ENCODE results near the gene CYSRT1.

CYSRT1 gene

GRCh38 chr9:137213160-137214060, 11.6 kb upstream of the CYSRT1 start:
- no peak for DNase-seq (ENCODE audit: low read depth, low spot score)
- Histone ChIP-seq H3K4me3 (ENCODE audit: low read length) (no peak overlapping the region), H3K27me3 (ENCODE audit: control insufficient read depth, insufficient read depth, low read length) (no peaks in the 10 kb centered on the region), H3K36me3 (ENCODE audit: control insufficient read depth, insufficient read depth, low read length) (peaks cover 11% of the 10 kb centered on the region), H3K4me1 (ENCODE audit: control insufficient read depth, insufficient read depth, low read length) (peaks cover 1% of the 10 kb centered on the region; the same call in 1 of the 2 replicates), H3K27ac (ENCODE audit: low read length) (no peak overlapping the region), H3K9me3 (ENCODE audit: control insufficient read depth, insufficient read depth, low read length) (no peaks in the 10 kb centered on the region)
- no CpG with 5 or more reads among the region's 49 CpGs for WGBS (ENCODE audit: insufficient coverage, insufficient read length)

- no peak overlapping the region for H3K4me3 ChIP-seq (ENCODE audit: low read length)
- H3K27me3 ChIP-seq (ENCODE audit: control insufficient read depth, insufficient read depth, low read length): no peaks in the 10 kb centered on the region
- WGBS (ENCODE audit: insufficient coverage, insufficient read length): no CpG with 5 or more reads among the region's 19 CpGs
- peaks cover 3% of the 10 kb centered on the region; the same call in 1 of the 2 replicates for H3K4me1 ChIP-seq (ENCODE audit: control insufficient read depth, insufficient read depth, low read length)
- DNase-seq (ENCODE audit: low read depth, low spot score): no peak
- H3K27ac ChIP-seq (ENCODE audit: low read length): no peak overlapping the region
- peaks cover 11% of the 10 kb centered on the region for H3K36me3 ChIP-seq (ENCODE audit: control insufficient read depth, insufficient read depth, low read length)
- H3K9me3 ChIP-seq (ENCODE audit: control insufficient read depth, insufficient read depth, low read length): no peaks in the 10 kb centered on the region
These were observed 10.4 kb upstream of the CYSRT1 start for GRCh38 chr9:137214620-137215019.

- no peaks in the 10 kb centered on the region for H3K27me3 ChIP-seq (ENCODE audit: control insufficient read depth, insufficient read depth, low read length)
- H3K4me1 ChIP-seq (ENCODE audit: control insufficient read depth, insufficient read depth, low read length): peaks cover 3% of the 10 kb centered on the region; the same call in 1 of the 2 replicates
- no peaks in the 10 kb centered on the region for H3K9me3 ChIP-seq (ENCODE audit: control insufficient read depth, insufficient read depth, low read length)
- H3K27ac ChIP-seq (ENCODE audit: low read length): no peak overlapping the region
- DNase-seq (ENCODE audit: low read depth, low spot score): no peak
- peaks cover 11% of the 10 kb centered on the region for H3K36me3 ChIP-seq (ENCODE audit: control insufficient read depth, insufficient read depth, low read length)
- WGBS (ENCODE audit: insufficient coverage, insufficient read length): no CpG with 5 or more reads among the region's 22 CpGs
- no peak overlapping the region for H3K4me3 ChIP-seq (ENCODE audit: low read length)
These were observed 9.6 kb upstream of the CYSRT1 start for GRCh38 chr9:137215196-137215986.

- peaks cover 11% of the 10 kb centered on the region for H3K36me3 ChIP-seq (ENCODE audit: control insufficient read depth, insufficient read depth, low read length)
- no CpG with 5 or more reads among the region's 30 CpGs for WGBS (ENCODE audit: insufficient coverage, insufficient read length)
These were observed 8.6 kb upstream of the CYSRT1 start for GRCh38 chr9:137216188-137216965.

GRCh38 chr9:137217276-137218211, 7.4 kb upstream of the CYSRT1 start:
- DNase-seq (ENCODE audit: low read depth, low spot score): no peak

More at GRCh38 chr9:137216188-137216965, 8.6 kb upstream of the CYSRT1 start:
- DNase-seq (ENCODE audit: low read depth, low spot score): no peak
- Histone ChIP-seq H3K4me1 (ENCODE audit: control insufficient read depth, insufficient read depth, low read length) (peaks cover 3% of the 10 kb centered on the region; the same call in 1 of the 2 replicates), H3K27me3 (ENCODE audit: control insufficient read depth, insufficient read depth, low read length) (no peaks in the 10 kb centered on the region), H3K27ac (ENCODE audit: low read length) (no peak overlapping the region), H3K9me3 (ENCODE audit: control insufficient read depth, insufficient read depth, low read length) (no peaks in the 10 kb centered on the region), H3K4me3 (ENCODE audit: low read length) (no peak overlapping the region)

GRCh38 chr9:137218212-137218753, 6.7 kb upstream of the CYSRT1 start:
- WGBS (ENCODE audit: insufficient coverage, insufficient read length): no CpG with 5 or more reads among the region's 30 CpGs
- no peak overlapping the region for H3K27ac ChIP-seq (ENCODE audit: low read length)

More at GRCh38 chr9:137217276-137218211, 7.4 kb upstream of the CYSRT1 start:
- H3K27me3 ChIP-seq (ENCODE audit: control insufficient read depth, insufficient read depth, low read length): no peaks in the 10 kb centered on the region
- H3K36me3 ChIP-seq (ENCODE audit: control insufficient read depth, insufficient read depth, low read length): peaks cover 11% of the 10 kb centered on the region
- H3K9me3 ChIP-seq (ENCODE audit: control insufficient read depth, insufficient read depth, low read length): no peaks in the 10 kb centered on the region
- H3K4me3 ChIP-seq (ENCODE audit: low read length): no peak overlapping the region
- no peak overlapping the region for H3K27ac ChIP-seq (ENCODE audit: low read length)
- H3K4me1 ChIP-seq (ENCODE audit: control insufficient read depth, insufficient read depth, low read length): peaks cover 3% of the 10 kb centered on the region; the same call in 1 of the 2 replicates
- no CpG with 5 or more reads among the region's 36 CpGs for WGBS (ENCODE audit: insufficient coverage, insufficient read length)

GRCh38 chr9:137218754-137219271, 6.2 kb upstream of the CYSRT1 start:
- Histone ChIP-seq H3K4me1 (ENCODE audit: control insufficient read depth, insufficient read depth, low read length) (peaks cover 7% of the 10 kb centered on the region), H3K27ac (ENCODE audit: low read length) (no peak overlapping the region), H3K36me3 (ENCODE audit: control insufficient read depth, insufficient read depth, low read length) (peaks cover 11% of the 10 kb centered on the region), H3K4me3 (ENCODE audit: low read length) (no peak overlapping the region), H3K9me3 (ENCODE audit: control insufficient read depth, insufficient read depth, low read length) (no peaks in the 10 kb centered on the region), H3K27me3 (ENCODE audit: control insufficient read depth, insufficient read depth, low read length) (no peaks in the 10 kb centered on the region; the same call in 1 of the 2 replicates)
- WGBS (ENCODE audit: insufficient coverage, insufficient read length): no CpG with 5 or more reads among the region's 12 CpGs
- no peak for DNase-seq (ENCODE audit: low read depth, low spot score)

More at GRCh38 chr9:137218212-137218753, 6.7 kb upstream of the CYSRT1 start:
- DNase-seq (ENCODE audit: low read depth, low spot score): no peak
- peaks cover 11% of the 10 kb centered on the region for H3K36me3 ChIP-seq (ENCODE audit: control insufficient read depth, insufficient read depth, low read length)
- H3K4me1 ChIP-seq (ENCODE audit: control insufficient read depth, insufficient read depth, low read length): peaks cover 7% of the 10 kb centered on the region
- H3K4me3 ChIP-seq (ENCODE audit: low read length): no peak overlapping the region
- H3K9me3 ChIP-seq (ENCODE audit: control insufficient read depth, insufficient read depth, low read length): no peaks in the 10 kb centered on the region
- no peaks in the 10 kb centered on the region; the same call in 1 of the 2 replicates for H3K27me3 ChIP-seq (ENCODE audit: control insufficient read depth, insufficient read depth, low read length)

GRCh38 chr9:137219757-137220316, 5.1 kb upstream of the CYSRT1 start:
- no peak overlapping the region for H3K4me3 ChIP-seq (ENCODE audit: low read length)
- no peak for DNase-seq (ENCODE audit: low read depth, low spot score)
- no peak overlapping the region for H3K27ac ChIP-seq (ENCODE audit: low read length)
- peaks cover 7% of the 10 kb centered on the region for H3K36me3 ChIP-seq (ENCODE audit: control insufficient read depth, insufficient read depth, low read length)
- peaks cover 7% of the 10 kb centered on the region for H3K4me1 ChIP-seq (ENCODE audit: control insufficient read depth, insufficient read depth, low read length)
- WGBS (ENCODE audit: insufficient coverage, insufficient read length): no CpG with 5 or more reads among the region's 10 CpGs
- no peaks in the 10 kb centered on the region; the same call in 1 of the 2 replicates for H3K27me3 ChIP-seq (ENCODE audit: control insufficient read depth, insufficient read depth, low read length)
- no peaks in the 10 kb centered on the region for H3K9me3 ChIP-seq (ENCODE audit: control insufficient read depth, insufficient read depth, low read length)

All from iPS DF 6.9 (cell line).